Adipose tissue (tissue), 3 donors: ENCODE results near the gene STAG1. TPM values are rescaled to one million over a fixed set of nuclear protein-coding genes. Genes with fewer than 3 reads are reported as not detected.
"Not testable (repeated sequence)": the region's sequence is repeated elsewhere in the genome, so short reads cannot be mapped to it uniquely, and the experiment has no call there.

Source experiments
- H3K27ac ChIP-seq: one replicate; pipeline ENCODE4 v1.5.1; 2013; ENCODE audit warnings: low read depth, low read length
- WGBS, 3 donors: extraction: QIAGEN DNeasy Blood & Tissue Kit; methylation state at CpG; one replicate each; pipeline ENCODE4 v1.1.7; 2013; 5-methylcytosine and 5-hydroxymethylcytosine counted together
- polyA plus RNA-seq, 3 donors: library from polyadenylated mRNA; stranded (reverse); fragments of 200-250 nt; gene quantifications; one replicate each; pipeline ENCODE4 v1.2.3, GENCODE V29; 2013
- donor health status: healthy with polysubstance abuse.
- donor health status: Bipolar disorder and iron deficiency.
- donor health status: healthy.

Gene STAG1
- polyA plus RNA-seq, 3 donors, result 7.7 to 16.0 (median 11.9) TPM

DNA sequence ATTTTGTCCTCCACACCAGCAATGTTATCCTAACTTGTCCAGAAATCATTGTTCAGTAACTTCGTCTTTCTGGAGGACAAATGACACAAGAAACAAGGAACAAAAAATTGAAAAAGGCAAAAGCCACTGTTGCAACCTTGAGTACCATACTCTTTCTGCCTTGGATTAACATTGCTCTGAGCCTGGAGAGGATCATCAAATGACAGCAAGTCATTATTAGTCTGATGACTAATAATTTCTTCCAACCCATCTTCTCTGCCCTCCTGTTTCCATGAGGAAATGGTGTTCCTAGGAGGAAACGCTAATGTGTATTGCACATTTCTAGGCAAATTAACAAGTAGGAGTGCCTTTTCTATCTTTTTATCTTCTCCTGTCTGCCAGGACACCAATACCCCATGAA lies 348.1 kb downstream of the STAG1 start:
- 76 to 85% (median 81%) methylated on average over 2 of the region's 2 CpGs for WGBS, 3 donors
- no peak overlapping the region for H3K27ac ChIP-seq

DNA sequence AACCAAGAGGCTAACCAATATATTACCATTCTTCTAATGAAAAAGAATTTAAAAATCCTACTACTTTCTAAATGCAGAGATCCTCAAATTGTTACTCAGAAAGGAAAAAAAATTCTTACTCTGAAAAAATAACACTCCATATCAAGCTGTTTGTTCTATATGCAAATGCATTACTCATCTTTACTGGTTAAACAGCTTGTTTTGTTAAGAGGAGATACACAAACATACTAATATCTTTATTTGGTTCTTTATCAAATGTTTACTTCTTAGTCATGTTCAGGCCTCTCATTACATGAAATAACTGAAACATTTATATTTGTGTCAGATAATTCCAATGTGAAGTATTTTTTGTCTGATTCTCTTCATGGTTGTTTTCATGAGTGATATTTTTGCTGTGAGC lies 355.3 kb downstream of the STAG1 start:
- H3K27ac ChIP-seq, result no peak overlapping the region

DNA sequence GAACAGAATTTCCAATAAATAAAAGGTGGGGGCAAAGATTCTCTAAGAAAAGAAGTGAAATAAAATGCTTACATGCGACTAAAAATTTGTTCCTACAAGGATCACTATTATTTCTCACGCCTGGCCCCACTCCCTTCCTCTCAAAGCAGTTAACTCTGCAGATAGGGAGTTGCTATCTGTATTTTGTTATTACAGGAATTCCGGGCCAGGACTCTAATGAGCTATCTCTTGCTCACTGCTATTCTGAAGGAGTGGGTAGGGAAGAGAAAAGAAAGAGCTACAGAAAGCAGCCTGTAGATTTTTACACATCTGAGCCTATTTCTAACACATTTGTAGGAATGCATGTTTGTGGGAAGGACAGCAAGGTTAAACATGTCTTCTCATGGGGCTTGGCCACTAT lies 361.6 kb downstream of the STAG1 start:
- WGBS, 3 donors, result 77 to 82% (median 80%) methylated on average over 3 of the region's 3 CpGs

DNA sequence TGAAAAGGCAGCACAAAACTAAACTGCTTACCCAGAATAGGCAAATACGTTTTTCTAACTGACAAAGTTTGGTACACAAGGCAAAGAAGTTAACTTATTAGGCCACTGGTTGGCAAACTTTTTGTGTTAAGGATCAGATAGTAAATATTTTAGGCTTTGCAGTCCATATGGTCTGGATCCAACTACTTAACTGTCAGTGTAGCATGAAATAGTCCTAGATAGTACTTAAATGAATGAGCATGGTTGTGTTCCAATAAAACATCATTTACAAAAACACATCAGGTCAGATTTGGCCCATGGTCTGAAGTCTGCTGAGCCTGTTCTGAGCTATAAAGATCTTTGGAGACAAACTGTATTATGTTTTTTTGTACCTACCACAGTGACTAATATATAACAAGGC lies 365.1 kb downstream of the STAG1 start:
- no peak overlapping the region for H3K27ac ChIP-seq
- 52 to 71% (median 58%) methylated on average over 1 of the region's 1 CpG for WGBS, 3 donors

More for the DNA sequence above, 361.6 kb downstream of the STAG1 start:
- no peak overlapping the region for H3K27ac ChIP-seq

DNA sequence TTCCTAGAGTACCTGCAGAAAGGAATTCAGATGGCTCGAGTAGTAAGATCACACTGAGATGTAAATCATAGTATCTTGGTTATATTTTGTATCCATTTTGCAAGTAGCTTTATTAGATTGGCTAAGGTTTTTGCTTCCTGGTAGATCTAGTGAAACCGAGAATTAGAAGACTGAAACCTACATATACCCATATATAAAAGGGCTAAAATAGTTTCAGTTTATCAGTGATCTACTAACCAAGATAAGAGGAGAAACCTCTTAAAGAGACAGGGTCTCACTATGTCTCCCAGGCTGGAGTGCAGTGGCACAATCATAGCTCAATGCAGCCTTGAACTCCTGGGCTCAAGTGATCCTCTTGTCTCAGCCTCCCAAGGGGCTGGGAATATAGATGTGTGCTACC lies 366.7 kb downstream of the STAG1 start:
- no peak overlapping the region for H3K27ac ChIP-seq
- whole genome bisulfite sequencing, 3 donors, result 89 to 91% (median 90%) methylated on average over 2 of the region's 2 CpGs

DNA sequence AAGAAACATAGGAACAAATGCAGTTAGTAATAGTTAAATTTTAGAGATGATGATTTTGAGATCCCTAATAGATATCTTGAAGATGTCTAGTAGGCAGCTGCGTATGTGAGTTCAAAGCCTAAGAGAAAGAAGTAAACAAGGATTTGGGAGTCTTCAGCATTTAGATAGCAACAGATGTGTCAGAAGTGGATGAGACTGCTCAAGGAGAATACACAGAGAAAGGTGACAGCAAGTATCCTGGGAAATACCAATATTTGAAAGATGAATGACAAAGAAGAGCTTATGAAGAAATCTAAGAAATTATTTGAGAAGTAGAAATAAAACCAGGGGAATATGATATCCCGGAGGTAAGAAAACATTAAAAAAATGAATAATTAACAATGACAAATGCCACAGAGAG lies 371.1 kb downstream of the STAG1 start:
- 58 to 95% (median 95%) methylated on average over 2 of the region's 2 CpGs for WGBS, 3 donors
- H3K27ac ChIP-seq, result no peak overlapping the region

DNA sequence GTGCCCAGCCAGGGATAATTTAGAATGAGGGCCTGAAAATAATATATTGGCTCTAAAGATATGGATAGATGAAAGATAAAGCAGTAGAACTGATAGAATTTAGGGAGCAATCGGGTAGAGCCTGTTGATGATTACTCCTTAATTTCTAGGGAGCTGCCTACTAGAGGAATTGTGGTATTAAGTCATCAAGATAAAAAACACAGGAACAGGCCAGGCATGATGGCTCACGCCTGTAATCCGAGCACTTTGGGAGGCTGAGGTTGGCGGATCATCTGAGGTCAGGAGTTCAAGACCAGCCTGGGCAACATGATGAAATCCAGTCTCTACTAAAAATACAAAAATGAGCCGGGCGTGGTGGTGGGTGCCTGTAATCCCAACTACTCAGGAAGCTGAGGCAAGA lies 371.6 kb downstream of the STAG1 start:
- 68 to 91% (median 84%) methylated on average over 6 of the region's 6 CpGs for WGBS, 3 donors
- H3K27ac ChIP-seq, result no peak overlapping the region

DNA sequence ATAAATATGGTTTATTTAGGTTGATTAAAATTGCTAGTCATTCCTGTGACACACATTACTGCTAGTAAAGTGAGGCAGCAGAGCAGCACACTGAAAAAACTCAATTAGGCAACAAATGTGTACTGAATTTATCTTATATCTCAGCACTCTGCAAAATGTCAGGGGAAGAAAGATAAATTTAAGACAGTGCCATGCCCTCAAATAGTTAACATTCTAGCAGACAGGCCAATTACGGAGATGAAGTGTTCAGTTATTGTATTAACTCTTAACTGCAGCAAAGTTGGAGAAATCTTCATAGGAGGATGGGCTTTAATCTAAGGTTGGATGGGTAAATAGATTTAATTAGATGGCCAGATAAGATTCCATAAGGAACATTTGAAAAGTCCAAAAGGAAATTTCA lies 374.2 kb downstream of the STAG1 start:
- H3K27ac ChIP-seq, result no peak overlapping the region
- 34 to 89% (median 72%) methylated on average over 1 of the region's 1 CpG for WGBS, 3 donors

DNA sequence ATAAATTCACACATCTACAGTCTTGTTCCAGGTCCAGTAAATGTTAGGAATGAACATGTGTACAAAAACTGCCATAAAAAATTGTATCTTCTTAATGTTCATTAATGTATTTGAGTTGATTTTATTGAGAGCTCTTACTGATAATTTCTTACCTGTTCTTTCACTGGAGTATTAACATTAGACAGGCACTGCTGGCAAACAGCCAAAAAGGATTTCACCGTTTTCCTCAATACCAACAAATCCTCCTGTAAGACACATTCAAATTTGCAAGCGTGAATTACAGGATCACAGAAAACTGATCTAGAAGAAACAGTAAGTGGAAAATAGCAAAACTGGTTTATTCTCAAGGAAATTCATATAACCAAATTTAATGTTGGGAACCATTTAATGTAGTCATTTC lies 374.7 kb downstream of the STAG1 start:
- 57 to 65% (median 65%) methylated on average over 2 of the region's 2 CpGs for WGBS, 3 donors
- H3K27ac ChIP-seq, result no peak overlapping the region

DNA sequence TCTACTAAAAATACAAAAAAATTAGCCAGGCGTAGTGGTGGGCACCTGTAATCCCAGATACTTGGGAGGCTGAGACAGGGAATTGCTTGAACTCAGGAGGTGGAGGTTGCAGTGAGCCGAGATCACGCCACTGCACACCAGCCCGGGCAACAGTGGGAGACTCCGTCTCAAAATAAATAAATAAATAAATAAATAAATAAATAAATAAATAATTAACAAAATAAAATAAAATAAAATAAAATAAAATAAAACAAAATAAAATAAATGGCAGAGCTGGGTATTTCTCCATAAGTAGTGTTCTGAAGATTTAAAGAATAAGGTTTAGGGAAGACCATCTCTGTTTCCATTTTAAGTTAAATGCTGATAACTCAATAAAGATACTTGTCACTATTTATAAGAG lies 376.4 kb downstream of the STAG1 start:
- H3K27ac ChIP-seq, result not testable (repeated sequence)
- WGBS, 3 donors, result 97 to 99% (median 98%) methylated on average over 5 of the region's 5 CpGs

DNA sequence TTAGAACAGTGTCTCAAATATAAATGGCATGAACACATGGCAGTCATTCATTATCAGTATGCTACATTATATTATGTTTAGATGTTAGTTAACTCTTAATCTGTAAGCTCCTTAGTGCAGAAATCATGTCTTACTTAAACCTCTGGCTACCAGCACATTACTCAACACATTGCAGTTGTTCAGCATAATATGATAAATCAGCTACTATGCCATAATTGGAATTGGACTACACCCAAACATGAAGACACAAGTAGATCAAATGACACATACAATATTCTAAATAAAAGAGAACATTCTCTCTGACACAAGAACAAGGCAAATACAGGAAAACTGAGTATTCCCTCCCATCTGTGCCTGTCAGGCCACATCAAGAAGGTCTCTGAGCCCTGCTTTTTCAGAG lies 385.9 kb downstream of the STAG1 start:
- H3K27ac ChIP-seq, result no peak overlapping the region

DNA sequence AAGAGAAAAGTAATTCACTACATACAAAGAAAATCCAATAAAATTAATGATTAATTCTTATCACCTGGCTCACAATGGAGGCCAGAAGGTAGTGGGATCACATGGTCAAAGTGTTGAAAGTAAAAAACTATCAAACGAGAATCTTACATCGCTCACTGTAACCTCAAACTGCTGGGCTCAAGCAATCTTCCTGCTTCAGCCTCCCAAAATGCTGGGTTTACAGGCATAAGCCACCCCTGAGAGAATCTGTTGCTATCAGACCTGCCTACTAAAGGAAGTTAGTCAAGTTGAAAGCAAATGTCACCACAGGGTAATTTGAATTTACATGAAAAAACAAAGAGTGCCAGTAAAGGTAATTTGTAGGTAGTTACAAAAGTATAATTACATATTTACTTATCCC lies 398.7 kb downstream of the STAG1 start:
- WGBS, 3 donors, result 38 to 76% (median 74%) methylated on average over 2 of the region's 2 CpGs
- H3K27ac ChIP-seq, result no peak overlapping the region

DNA sequence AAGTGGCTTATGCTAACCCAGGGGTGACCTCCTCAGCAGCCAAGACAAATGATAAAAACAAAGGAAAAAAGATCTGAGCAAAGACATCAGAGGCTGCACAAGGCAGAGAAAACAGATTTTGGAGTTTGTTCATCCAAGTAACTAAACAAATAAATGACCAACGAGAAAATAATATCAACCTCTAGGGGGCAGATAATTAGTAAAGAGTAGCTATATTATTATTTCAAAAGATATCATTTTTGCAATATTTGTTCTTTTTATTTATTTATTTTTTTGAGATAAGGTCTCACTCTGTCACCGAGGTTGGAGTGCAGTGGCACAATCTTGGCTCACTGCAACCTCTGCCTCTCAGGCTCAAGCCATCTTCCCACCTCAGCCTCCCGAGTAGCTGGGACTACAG lies 400.3 kb downstream of the STAG1 start:
- no peak overlapping the region for H3K27ac ChIP-seq
- 41 to 84% (median 83%) methylated on average over 3 of the region's 3 CpGs for WGBS, 3 donors

DNA sequence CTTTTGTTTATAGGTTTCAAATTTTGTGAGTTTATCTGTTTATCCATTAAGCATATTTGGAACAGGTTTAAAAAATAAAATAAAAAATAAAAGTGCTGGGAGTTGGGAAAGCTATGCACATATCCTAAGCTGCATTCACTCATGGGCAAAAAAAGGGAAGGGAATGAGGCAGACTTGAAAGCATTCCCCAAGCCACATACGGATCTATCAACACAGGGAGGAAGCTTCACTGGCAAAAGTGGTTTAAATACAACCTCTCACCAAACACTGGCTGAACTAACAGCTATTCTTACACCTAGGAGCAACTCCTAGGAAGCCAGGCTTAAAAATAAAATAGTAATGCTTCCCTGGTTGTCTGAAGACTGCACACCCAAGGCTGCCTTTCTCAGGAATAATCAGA lies 400.8 kb downstream of the STAG1 start:
- no peak overlapping the region for H3K27ac ChIP-seq
- 73 to 75% (median 73%) methylated on average over 1 of the region's 1 CpG for WGBS, 3 donors

DNA sequence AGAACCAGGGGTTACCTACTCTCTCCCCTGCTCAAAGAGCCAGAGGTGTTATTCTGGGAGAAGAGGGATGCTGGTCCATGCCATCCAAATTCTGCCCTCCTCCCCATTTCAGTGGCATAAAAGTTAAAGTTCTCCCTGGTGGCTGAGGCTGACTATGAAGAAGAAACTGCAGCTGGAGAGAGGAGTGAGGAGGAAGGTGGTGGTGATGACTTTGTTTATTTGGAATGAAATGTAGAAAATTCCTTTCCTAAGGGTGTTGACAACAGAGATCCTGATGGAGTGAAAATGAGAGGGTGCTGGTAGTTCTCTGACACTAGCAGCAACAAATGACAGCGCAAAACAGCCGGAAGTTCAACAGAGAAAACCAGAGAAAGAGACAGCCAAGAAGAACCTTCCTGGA lies 401.6 kb downstream of the STAG1 start:
- H3K27ac ChIP-seq, result no peak overlapping the region
- WGBS, 3 donors, result 89 to 94% (median 92%) methylated on average over 2 of the region's 2 CpGs

DNA sequence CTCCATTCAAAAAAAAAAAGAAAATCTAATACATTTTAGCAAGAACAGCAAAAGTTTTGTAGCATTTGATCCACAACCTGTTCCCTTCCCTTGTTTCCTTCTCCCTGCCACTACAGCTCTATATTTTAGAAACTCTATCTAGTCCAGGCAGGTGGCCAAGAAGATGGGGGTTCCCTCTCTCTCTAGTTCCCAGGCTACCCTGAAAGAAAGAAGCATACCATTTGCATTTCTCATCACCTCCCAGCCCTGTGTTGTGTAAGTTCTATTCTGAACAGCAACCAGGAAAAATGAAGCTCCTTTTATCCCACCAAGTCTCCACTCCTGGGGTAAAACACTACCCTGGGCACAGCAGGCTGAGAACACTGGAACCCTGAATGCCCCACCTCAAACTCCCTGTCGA lies 402.0 kb downstream of the STAG1 start:
- WGBS, 3 donors, result 87 to 100% (median 96%) methylated on average over 1 of the region's 1 CpG
- no peak overlapping the region for H3K27ac ChIP-seq

DNA sequence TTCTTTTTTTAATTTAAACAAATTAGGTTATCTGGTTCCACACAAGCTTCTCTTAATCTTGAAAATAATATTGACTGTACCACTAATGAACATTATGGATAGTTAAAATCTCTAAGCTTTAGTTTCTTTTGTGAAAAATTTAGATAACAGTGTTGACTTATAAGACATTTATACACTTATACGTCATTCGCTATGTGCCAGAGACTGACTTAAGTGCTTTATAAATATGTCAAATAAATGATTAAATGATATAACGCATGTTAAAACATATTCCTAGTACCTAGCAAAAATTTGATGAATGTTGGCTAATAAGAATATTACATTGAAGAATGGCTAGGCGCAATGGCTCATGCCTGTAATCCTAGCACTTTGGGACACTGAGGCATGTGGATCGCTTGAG lies 405.7 kb downstream of the STAG1 start:
- no peak overlapping the region for H3K27ac ChIP-seq
- WGBS, 3 donors, result 63 to 98% (median 87%) methylated on average over 5 of the region's 5 CpGs

DNA sequence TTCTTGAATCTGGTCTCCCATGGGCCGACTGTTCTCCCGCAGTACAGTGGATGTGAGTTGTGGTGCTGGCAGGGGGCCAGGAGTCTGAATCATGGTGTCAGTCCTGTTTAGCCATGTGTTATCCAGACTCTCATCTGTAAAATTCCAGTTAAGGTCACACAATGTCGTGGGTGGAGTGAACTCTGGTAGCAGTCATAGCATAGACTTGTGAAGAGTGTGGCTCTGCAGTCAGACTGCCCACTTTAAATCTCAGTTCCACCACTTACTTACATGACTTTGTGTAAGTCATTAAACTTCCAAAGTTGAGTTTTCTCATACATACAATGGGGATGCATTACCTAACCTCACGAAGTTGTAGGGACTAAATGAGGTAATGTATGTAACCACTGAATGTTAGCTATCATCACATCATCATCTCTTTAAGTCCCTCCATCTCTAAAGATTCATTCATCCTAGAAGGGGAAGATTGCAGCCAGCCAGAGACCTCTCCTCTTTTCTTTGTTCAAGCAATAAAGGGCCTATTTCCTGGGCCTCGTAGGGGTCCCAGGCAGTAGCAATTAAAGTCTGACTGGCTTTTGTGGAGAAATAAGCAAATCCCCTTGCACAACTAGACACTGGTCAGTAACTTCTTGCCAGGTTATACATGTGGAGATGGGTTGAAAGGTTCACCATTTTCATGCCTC lies 408.2 kb downstream of the STAG1 start:
- WGBS, 3 donors, result 32 to 72% (median 50%) methylated on average over 5 of the region's 5 CpGs
- H3K27ac ChIP-seq, result no peak overlapping the region

DNA sequence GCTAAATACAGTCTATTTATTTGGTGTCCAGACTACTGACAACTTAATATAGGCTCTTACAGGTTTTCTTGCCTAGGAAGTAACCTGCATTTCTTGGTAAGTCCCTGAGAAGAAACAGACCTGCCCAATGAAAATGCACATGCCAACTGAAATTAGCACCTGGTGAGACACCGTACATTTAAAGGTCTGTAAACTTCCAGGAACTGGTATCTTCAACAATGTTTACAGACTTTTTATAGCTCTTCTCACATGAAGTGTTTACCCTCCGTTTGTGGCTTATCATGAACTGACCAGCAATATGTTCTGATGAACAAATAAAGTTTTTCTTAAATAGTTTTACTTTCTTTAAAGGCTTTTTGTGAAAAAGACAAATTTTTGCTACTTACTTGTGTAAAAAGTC lies 408.7 kb downstream of the STAG1 start:
- 46 to 95% (median 84%) methylated on average over 2 of the region's 2 CpGs for WGBS, 3 donors
- no peak overlapping the region for H3K27ac ChIP-seq

DNA sequence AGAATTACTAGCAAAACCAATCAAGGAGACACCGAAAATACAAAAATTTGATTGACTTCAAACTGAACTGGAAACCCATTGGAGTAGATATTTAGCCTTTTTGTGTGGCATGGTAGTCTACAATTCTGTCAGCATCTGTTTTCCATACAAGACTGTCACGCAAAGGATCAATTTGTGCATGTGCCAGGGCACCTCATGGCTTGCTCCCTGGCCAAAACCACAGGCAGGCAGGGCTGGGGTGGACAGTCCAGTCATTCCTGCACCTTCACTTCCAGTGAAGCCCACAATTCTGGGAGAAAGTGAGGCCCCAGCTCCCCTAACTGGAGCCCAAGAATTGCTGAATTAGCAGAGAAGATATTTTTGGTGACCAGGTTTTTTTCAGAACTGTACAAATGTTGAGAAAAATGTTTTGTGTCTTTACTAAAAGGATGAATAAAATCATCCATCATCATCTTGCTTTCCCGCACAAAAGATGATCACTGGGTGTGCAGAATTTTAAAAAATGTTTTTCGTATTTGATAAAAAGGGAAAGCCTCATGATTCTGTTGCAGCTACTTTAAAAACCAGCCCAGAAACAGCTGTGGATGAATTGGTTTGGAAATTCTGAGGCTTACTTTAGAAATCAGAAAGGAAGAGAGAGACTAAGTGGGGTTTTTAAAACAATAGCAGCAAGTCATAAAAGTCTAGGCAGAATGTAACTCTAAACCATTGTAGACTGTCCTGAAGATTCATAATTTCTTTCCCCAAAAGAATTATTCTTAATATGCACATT lies 415.7 kb downstream of the STAG1 start:
- H3K27ac ChIP-seq, result no peak overlapping the region
- 96 to 98% (median 98%) methylated on average over 4 of the region's 4 CpGs for WGBS, 3 donors
